Skeletal muscle cell (primary cell): ENCODE results near the gene FAM13A.
"Not testable (repeated sequence)": the region's sequence is repeated elsewhere in the genome, so short reads cannot be mapped to it uniquely, and the experiment has no call there.

Experiments used
- DNase-seq: peaks from one replicate; pipeline ENCODE4 v3.0.0-alpha.2; 2010; ENCODE audit warnings: low read depth
- H3K4me3 ChIP-seq: 2 replicates; pipeline ENCODE4 v1.5.1; 2011; ENCODE audit warnings: low read depth, mild to moderate bottlenecking, control low read depth, low read length, moderate library complexity

The FAM13A gene

DNA sequence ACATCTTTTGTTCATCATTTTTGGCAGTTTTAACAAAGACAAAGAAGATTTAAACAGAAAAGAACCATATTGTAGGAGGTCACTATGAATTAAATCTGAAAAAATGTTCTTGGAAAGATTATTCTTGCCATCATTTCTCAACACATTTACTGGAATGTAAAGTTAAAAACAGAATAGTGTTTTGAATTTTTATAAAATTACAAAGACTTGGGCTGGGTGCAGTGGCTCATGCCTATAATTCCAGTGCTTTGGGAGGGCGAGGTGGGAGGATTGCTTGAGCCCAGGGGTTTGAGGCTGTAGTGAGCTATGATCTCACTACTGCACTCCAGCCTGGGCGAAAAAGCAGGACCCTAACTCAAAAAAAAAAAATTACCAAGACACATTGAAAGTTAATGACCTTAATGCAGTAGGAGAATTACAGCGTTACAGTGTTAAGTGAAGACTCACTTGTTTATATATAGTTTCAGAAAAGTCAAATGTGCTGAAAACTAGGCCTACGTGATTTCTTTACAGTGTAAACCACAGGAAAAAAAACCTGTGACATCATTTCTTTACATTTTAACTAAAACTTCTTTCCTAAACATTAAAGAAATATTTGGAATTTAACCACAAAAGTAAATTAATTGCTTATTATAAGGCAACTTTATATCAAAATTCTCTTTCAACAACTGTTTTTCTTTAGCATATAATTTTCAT, 7.9 kb downstream of the FAM13A start:
- H3K4me3 ChIP-seq = no peak overlapping the region
- no peak for DNase-seq

DNA sequence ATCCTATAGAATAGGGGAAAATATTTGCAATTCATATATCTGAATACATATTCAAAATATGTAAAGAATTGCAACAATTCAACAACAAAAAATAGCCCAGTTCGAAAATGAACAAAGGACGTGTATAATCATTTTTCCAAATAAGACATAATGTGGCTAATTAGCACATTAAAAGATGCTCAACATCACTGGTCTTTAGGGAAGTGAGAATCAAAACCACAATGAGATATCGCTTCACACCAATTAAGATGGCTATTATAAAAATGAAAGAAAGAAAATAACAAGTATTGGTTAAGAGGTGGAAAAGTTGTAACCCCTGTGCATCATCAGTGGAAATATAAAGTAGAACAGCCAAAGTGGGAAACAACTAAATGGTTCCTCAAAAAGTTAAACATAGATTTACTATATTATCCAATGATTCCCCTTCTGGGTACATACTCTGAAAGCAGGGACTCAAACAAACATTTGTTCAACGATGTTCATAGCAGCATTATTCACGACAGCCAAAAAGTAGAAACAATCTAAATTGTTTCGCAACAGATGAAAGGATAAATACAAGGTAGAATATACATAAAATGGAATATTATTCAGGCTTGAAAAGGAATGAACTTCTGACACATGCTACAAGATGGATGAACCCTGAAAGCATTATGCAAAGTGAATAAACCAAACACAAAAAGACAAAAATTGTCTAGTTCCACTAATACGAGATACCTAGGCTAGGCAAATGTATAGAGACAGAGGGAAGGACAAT, 12.7 kb downstream of the FAM13A start:
- no peak for DNase-seq
- H3K4me3 ChIP-seq = no peak overlapping the region

DNA sequence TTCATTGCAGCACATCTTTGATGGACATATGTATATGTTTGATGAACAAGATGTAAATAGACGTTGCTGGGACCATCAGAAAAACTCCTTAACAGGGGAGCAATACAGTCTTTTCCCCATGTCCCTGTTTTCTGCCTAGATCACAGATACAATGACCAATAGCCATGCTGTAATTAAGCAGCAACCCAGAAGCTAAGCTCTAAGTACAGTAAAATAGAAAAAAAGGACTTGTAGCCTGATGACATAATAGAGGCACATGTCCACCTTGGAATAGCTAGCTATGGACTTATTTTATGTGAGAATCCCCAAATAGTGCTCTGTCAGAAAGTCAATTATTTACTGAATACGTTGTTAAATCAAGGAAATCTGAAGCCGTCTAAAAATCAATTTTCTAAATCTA, 14.9 kb downstream of the FAM13A start:
- DNase-seq = no peak
- H3K4me3 ChIP-seq = no peak overlapping the region

DNA sequence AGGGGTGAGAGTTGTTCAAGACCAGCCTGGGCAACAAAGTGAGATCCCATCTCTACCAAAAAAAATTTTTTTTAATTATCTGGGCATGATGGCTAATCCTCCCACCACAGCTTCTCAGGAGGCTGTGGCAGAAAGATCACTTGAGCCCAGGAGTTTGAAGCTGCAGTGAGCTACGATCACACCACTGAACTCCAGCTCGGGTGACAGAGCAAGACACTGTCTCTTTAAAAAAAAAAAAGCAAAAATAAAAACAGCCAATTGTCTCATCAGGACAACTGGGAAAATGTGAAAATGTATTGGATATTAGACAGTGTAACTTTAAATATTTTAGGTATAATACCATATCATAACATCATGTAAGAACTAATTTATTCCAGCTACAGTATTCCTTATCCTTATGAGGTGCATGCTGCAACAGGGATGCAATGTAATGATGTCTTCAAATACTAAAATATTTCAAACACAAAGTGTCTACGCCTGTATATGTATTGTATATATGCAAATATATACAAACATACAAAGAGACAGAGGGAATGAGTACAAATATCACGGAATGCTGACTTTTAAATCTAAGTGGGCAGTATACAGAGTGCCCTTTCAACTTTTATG, 17.2 kb downstream of the FAM13A start:
- no peak for DNase-seq
- H3K4me3 ChIP-seq = no peak overlapping the region

DNA sequence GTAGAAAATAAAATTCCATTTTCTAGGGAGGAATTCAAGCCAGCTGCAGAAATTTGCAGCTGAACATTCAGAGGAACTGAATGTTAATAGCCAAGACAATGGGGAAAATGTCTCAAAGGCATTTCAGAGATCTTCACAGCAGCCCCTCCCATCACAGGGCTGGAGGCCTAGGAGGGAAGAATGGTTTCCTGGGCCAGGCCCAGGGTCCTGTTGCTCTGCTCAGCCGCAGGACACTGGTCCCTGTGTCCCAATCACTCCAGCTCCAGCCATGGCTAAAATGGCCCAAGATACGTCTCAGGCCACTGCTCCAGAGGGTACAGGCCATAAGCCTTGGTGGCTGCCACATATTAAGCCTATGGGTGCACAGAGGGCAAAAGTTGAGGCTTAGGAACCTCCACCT, 20.4 kb downstream of the FAM13A start:
- H3K4me3 ChIP-seq = no peak overlapping the region
- DNase-seq = no peak

DNA sequence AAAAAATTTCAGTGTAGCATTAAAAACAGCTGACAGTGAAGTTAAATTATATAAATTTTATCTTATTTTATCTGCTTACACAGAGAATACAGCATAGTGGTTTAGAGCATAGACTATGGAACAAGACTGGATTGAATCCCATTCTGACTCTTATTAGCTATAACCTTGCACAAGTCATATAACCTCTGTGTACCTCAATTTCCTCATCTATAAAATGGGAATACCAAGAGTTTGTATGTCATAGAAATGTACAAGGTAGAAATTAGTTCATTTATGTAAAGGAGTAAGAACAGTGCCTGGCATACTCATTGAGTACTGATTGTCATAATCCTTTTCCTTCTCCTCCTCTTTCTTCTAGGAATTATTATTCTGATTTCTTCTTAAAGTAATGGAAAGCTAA, 25.7 kb downstream of the FAM13A start:
- no peak for DNase-seq
- H3K4me3 ChIP-seq = no peak overlapping the region

DNA sequence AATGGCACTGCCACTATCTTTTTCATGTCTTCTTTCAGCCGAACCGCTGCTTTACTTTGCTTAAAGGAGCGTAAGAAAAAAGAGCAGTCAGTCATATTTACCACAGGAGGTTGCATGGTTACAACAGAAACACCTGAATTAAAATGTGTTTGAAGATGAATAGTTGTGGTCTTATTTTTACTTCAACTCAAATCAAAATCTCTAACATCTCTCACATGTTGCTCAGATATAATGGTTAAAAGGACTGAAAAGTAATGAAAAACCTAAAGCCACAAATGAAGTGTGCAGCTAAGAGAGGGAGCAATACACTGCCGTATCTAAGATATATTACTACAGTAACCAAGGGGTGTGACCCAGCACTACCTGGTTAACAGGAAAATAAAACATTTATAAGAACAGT, 27.4 kb downstream of the FAM13A start:
- no peak for DNase-seq
- no peak overlapping the region for H3K4me3 ChIP-seq

DNA sequence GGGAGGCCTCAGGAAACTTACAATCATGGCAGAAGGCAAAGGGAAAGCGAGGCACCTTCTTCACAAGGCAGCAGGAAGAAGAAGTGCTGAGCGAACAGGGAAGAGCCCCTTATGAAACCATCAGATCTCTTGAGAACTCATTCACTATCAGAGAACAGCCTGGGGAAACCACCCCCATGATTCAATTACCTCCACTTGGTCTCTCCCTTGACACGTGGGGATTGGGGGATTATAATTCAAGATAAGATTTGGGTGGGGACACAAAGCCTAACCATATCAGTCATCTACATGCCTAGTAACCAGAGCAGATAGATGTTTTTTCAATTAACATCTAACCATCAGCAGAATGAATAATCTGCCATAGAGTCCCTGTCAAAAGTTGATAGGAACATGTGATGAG, 30.4 kb downstream of the FAM13A start:
- no peak for DNase-seq
- no peak overlapping the region for H3K4me3 ChIP-seq

DNA sequence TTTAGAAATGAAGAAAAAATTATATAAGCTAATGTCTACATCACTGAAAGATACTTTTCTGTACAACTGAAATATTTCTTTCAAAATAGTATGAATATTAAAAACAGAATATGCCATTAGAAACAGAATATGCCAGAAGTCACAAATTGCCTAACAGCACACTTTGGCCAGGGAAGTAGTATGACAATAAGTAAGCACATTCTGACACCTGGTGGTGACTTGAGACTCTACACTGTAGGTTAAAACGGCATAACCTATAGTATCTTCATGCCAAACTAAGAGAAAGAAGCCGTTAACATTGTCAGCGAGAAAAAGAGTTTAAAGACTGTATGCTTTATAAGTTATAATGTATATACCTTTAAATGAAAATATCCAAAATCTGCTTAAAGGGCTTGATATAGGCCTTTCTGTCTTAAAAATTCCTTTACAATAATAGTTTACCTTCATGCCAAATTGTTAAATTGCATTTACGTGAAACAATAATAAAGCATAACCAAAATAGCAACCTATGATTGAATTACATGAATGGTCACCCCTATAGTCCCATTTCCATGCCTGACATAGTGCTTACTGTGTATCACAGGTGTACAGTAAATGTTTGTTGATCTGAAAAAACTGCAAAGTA, 32.8 kb downstream of the FAM13A start:
- DNase-seq = peak; percentile 43
- H3K4me3 ChIP-seq = no peak overlapping the region

DNA sequence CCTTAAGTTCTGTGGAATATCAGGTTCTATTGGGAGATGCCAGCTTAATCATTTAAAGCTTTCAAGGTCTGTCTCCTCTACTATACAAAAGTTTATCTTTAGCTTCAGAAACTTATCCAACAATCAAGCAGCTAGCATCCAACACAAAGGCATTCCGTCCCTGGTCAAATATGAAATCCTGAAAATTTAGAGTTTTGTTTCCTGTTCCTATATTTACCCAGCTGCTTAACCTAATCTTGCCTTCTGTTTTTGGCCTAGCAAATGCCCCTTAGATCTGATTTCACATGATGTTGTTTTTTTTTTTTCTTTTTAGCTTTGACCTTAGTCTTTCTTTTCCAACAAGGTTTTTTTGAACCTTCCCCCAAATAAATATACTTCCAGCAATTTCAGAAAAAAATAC, 33.8 kb downstream of the FAM13A start:
- DNase-seq = no peak
- H3K4me3 ChIP-seq = no peak overlapping the region

DNA sequence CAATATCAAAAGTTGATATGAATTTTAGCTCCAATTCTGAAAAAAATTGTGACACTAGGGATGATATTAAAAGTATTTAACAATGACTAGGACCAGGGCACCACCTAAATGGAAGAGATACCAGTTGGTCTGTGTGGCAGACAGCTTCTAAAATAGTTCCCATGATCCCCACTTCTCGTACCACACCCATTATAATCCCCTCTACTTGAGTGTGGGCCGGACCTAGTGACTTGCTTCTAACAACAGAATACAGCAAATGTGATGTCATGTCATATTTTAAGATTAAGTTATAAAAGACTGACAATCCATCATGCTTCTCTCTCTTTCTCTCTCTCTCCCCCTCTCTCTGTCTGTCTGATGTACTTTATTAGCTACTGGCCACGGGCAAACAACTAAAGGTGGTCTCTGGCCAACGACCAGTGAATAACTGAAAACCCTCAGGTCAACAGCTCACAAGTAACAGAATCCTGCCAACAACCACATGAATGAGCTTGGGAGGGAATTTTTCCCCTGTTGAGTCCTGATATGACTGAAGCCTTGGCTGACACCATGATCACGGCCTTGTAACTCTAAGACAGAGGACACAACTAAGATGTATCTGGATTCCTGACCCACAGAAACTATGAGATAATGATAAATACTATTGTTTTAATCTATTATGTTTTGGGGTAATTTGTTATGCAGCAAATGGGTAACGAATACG, 34.4 kb downstream of the FAM13A start:
- H3K4me3 ChIP-seq = no peak overlapping the region
- no peak for DNase-seq

DNA sequence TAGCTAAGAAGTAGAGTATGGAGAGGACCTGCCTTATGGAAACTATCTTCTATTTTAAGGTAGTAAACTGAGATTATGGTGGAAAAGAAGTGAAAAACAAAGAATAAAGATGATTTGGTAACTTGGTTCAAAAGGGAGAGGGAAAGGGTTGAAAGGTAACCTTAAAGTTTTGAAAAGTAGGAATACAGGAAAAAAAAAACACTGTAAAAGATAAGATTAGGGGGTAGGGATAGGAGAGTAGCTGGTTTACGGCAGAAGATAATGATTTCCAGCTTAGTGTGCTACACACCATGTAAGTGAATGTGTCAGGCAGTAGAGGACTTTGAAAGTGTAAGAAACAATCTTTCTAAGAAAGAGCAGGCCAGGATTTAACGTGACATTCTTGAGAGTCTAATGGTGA, 35.3 kb downstream of the FAM13A start:
- DNase-seq = no peak
- H3K4me3 ChIP-seq = no peak overlapping the region

DNA sequence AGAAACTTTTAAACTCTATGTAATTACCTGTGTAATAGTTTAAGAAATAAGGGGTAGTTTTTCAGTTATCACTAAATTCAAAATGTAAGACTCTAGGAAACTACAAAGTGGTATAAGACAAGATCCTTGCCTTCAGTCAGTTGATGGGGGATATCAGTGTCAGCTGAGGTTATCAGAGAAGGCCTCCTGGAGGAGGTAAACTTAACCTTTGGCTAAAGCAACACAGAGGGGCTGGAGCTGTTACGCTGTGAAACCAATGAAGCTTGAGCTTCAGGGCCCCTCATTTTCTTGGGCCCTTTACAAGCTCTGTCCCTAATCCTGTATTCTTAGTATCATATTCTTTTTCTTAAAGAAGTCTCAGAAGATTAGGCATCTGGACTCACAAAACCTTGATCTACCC, 35.9 kb downstream of the FAM13A start:
- DNase-seq = no peak
- no peak overlapping the region for H3K4me3 ChIP-seq

DNA sequence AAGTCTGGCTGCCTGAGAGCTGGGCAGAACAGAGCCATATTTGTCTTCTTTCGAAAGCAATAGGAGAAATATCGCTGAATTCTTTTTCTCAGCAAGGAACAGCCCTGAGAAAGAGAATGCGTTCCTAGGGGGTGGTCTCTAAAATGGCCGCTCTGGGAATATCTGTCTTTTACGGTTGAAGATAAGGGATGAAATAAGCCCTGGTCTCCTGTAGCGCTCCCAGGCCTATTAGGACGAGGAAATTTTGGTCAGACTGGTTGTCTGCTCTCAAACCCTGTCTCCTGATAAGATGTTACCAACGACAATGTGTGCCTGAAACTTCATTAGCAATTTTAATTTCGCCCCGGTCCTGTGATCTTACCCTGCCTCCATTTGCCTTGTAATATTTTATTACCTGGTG, 42.1 kb downstream of the FAM13A start:
- not testable (repeated sequence) for DNase-seq, H3K4me3 ChIP-seq

DNA sequence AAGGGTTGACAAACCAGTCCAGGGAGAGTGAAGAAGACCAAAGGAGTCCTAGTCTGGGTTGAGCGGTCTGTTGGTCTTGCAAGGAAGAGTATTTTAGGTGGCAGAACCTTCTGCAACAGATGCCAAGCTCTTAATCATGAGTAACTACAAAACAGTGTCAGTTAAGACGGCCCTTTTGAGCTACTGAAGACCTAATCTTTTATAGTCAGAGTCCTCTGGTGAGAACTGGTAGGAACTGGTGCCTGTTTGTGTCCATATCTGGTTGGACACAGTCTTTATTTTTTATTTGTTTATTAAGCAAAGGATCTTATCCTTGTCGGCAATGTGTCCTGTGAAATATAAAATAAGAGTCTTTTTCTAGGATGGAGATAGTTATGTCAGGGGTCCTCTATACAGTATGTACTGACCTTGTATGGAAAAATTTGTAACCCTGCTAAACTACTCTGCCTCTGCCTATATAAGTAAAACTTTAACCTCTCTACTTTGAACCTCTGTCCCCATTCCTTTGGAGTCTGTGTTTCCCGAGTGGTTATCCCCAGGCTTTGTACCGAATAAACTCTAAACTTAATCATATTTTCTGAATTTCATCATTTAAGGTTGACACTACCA, 47.1 kb downstream of the FAM13A start:
- DNase-seq = no peak
- no peak overlapping the region for H3K4me3 ChIP-seq

DNA sequence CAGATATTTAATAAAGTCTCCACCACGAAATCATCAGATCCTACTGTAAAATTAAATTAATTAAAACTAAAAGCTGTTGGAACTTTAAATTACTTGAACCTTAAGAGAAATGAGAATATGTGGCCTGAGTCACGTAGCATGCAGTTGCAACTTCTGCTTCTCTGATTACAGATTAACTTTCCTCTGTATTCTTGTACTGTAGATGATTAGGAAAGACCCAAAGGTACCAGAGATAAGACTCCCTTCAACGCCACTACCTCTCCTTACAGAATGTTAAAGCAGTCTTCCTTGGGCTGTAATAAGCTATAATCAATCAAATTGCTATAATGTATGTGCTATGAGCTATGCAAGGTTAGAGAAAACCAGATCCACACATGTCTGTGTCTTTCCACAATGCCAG, 47.9 kb downstream of the FAM13A start:
- no peak for DNase-seq
- H3K4me3 ChIP-seq = no peak overlapping the region

DNA sequence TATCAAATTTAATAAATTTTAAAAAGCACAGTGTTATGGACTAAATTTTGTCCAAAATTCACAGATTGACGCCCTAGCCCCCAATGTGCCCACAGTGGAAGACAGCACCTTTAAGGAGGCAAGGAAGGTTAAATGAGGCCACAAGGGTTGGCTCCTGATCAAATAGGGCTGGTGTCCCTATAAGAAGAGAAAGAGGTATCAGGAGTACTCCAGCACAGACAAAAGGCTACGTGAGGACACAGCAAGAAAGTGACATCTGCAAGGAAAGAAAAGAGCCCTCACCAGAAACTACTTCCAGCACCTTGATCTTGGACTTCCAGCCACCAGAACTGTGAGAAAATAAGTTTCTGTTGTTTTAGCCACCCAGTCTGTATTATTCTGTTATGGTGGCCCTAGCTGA, 48.8 kb downstream of the FAM13A start:
- H3K4me3 ChIP-seq = no peak overlapping the region
- DNase-seq = no peak

DNA sequence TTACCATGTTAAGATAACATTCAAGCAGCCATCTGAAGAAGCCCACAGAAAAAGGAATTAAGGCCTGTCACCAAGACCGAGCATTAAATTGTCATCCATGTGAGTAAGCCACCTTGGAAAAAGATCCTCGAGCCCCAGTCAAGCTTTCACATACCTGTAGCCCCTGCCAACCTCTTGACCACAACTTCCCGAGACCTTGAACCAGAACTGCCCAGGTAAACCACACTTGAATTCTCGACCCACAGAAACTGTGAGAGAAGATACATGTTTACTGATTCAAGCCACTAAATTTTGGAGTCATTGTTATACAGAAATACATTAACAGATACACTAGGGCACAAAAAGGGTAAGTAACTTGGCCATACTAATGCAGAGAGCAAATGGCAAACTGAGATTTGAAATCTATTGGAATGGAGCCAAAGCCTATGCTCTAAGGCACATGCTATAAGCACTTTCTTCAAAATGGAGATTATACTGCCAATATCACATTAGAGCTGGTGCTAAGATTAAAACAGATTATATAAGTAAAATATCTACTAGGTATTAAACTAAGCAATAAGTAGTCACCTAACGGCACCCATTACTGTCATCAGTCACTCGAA, 49.5 kb downstream of the FAM13A start:
- no peak for DNase-seq
- H3K4me3 ChIP-seq = no peak overlapping the region

DNA sequence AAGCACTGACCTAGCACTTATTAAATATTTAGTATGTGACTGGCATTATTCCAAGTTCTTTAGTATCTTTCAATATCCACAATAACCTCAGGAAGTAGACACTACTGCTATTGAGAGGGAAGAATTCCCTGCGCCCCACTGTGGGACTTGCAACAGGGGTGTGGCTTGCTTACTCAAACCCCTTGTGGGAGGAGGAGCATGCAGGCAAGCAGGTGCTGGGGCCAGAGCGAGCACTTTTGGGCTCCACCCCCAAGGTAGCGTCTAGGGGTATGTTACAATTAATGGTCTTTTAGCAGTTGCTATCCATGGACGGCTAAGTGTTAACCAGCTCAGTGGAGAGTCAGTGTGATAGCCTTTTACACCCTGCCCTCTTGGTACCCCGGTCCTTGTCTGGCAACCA, 50.7 kb downstream of the FAM13A start:
- no peak overlapping the region for H3K4me3 ChIP-seq

More for the DNA sequence above, 50.7 kb downstream of the FAM13A start:
- DNase-seq = no peak
